Hindlimb muscle (tissue), 1 donor: ENCODE data around the gene NR4A1. TPM values are rescaled to one million over a fixed set of nuclear protein-coding genes. Genes with fewer than 3 reads are reported as not detected.

Source experiments
- DNase-seq: peaks from one replicate; pipeline ENCODE4 v3.0.0-alpha.2; 2013
- polyA plus RNA-seq: library from polyadenylated mRNA; unstranded; fragments of 120-200 nt; gene quantifications from one replicate; pipeline ENCODE4 v1.2.1, GENCODE V29; 2013; ENCODE audit not compliant: insufficient read length

NR4A1 gene
- 32.8 TPM for polyA plus RNA-seq

DNA sequence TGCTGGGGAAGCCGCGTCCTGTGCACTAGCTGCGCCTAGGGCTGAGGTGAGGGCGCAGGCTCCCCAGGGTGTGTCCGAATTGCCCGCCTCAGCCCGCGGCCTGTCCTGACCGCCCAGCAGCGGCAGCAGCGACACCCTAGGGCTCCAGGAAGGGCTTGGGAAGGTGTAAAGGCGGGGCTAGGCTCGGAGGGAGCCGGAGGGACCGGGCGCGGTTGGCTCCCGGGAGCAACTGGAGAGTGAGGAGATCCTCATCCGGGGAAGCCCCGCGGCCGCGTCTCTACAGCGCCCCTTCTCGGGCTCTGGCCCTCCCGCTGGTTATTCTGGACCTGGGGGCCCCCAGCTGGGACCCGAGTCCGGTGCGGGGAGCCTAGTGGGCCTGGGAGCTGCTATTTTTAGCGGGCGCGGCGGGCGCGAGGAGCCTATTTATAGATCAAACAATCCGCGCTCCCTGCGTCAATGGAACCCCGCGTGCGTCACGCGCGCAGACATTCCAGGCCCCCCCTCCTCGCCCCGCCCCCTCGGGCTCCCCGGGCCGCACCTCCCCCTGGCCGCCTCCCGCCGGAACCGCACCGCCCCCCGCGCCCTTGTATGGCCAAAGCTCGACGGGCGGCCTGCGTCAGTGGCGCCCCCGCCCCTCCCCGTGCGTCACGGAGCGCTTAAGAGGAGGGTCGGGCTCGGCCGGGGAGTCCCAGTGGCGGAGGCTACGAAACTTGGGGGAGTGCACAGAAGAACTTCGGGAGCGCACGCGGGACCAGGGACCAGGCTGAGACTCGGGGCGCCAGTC is at the start of gene NR4A1:
Gene NR4A1, plus strand, starts transcription at position 685 of the 784 bp plus-strand sequence. CDS start 2,887 bp downstream, outside the sequence.
- peak; percentile 97 for DNase-seq

DNA sequence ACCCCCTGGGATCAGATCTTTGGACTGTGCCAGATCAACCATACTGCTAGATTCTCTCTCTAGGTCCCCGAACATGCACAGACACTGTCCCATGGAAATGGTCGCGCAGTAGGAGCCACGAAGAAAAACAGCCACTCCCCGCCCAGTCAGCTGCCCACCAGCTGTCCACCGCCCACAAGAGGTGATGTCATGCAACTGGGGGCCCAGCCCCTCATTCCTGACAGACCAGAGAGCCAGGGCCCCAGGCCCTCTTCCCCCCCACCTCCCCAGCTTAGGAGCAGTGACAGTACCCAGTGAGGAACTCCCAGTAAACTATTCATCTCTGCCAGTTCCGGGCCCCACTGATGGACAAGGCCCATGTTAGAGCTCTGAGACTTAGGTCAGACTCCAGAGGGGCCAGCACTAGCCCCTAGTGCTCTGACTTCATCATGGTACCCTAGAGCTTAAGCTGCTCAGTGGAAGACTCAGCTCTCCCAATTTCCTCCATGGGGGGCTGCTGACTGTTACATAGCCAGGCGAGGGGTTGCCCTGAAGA is 48.2 kb upstream of the NR4A1 start:
- DNase-seq: no peak

DNA sequence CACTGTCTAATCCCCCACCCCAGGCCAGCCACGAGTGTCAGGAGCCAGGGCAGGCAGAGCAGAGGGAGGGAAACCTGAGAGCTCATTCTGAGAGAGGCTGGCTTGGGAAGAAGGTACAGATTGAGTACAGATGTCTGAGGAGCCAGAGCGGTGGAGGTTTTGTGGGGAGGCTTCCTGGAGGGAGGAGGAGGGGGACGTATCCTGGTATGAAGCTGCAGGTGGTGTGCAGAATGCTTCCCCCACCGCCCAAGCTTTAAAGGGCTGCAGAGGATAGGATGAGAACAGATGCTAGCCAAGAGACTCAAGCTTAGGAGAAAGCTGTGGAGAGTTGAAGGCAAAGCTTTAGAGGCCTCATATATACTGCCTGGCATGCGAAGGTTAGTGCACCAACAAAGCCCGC is 47.7 kb upstream of the NR4A1 start:
- DNase-seq: no peak

DNA sequence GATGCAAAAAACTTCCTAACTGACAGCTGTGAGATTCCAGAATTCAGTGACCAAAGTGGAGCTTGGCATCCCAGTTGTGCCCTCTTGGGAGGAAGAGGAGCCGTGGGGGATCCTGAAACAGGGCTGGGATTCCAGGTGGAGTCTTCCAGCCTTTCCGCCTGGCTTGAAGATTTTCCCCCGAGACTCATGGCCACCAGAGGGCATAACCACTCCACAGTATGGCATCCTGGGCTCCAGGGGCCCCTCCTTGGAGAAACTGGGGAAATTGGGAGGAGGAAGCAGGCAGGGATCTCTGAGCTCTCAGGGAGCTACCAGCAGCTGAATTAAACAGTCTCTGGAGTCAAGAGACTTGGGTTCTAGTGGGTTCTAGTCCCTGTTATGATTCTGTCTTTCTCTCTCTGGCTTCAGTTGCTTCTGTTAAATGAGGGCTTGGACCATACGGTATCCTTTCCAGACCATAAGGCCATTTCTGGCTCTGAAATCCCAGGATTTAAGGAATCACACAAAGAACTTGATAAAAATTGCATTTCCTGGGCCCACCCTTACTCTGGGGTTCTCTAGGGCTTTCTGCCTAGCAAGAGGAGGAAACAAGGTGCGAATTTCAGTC is 47.1 kb upstream of the NR4A1 start:
- no peak for DNase-seq

DNA sequence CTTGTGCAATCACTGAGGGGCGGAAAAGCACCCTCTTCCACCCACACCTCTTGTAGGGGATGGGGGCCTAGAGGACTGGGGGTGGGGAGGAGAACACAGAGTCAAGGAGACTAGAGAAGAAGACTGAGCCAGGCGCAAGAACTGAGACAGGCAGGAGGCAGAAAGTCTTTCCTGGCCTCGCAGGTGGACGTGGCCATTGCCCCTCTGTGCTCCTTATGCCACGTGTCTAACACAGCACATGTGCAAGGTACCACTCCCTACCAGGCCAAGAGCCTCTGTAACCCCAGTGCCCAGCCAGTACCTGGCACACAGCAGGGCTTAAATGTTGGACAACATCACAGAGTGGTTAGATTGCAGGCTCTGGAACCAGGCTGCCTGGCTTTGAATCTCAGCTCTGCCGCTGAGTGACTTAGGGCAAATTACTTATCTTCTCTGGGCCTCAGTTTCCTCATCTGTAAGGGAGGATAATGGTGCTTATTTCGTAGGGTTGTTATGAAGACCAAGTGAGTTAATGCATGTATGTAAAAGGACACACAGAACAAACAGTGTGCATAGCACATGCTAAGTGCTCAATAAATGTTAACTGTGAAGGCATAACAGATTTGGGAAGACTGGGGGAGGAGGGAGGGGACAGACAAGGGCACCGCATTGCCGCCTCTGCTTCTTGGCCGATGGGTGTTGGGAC is 45.9 kb upstream of the NR4A1 start:
- no peak for DNase-seq

DNA sequence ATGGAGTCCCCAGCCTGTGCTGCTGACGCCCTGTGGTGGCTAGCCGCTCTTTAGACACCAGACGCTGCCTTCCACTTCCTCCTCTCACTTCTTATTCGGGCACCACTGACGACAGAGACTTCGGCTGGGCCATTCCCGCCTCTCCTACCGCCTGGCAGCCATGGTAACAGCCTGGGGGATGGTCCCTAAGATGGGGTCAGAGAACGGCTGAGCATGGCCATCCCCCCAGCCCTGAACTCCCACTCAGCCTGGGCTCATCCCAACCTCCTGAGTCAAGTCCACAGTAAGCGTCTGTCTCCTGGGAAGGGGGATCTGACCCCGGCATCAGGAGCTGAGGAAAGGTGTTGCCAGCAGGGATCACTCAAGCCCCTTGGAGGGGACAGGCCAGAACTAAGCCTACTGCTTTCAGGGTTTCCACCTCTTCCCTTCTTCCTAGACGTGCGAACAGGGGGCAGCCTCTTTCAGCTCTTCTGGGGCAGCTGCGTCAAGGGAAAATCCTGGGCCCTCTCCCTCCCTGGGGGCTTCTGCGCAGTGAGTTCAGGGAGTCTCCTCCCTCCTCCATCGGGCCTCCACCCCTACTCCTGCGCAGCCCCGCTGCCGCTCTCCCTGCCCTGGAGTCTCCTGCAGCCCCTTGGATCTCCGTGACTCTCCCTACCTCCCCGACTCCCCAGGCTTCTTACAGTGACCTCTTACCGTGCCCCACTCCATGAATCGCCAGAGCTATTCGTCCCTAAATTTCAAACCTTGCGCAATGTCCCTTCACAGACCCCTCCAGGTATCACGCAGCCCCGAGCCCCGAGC is 45.1 kb upstream of the NR4A1 start:
- DNase-seq: no peak

DNA sequence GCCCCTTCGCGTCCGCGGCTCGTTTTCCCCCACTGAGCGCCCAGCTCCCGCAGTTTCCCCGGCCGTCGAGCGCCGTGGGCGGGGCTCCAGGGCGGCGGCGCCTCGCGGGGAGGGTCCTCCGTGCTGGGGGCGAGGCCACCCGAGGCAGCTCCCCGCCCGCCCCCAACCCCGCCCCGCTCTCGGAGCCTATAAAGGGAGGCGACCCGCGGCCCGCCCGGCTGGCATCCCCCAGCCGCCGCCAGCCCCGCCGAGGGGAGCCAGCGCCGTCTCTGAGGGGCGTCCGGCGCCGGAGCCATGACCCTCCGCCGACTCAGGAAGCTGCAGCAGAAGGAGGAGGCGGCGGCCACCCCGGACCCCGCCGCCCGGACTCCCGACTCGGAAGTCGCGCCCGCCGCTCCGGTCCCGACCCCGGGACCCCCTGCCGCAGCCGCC is 44.5 kb upstream of the NR4A1 start, which contains the start of gene TAMALIN:
Gene TAMALIN, plus strand, starts transcription at position 221 of the 432 bp plus-strand sequence. Its CDS starts 74 bp downstream, at position 295.
- peak; percentile 83 for DNase-seq

DNA sequence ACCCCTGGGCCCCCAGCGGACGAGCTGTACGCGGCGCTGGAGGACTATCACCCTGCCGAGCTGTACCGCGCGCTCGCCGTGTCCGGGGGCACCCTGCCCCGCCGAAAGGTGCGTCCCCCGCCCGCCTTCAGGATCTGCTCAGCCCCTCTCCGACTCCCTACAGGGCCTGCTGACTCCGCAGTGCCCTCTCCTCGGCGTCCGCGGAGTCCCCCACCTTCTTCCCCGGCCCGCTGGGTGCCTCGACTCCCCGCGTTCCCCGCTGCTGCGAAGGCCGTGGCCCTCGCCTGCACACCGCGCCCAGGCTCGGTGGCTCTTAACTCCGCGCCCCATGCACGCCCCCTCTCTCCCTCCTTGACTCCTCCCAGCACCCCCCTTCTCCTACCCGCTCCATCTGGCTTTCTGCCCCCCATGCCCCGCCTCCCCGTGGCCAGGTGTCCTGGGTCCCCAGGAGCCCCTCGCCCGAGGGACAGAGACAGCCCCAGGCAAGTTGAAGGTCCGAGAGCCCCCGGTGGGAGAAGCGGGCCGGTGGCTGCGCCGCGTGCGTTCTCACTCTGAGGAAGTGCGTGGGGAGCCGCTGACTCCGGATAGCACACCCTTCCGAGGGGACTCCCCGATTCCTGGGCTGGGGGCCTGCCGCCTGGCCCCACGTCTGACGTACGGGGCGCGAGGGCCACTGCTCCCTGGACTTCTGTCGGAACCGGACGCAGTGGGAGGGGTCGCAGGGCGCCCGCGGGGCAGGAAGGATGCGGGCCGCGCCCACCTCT is 43.9 kb upstream of the NR4A1 start:
- peak; percentile 54 for DNase-seq

DNA sequence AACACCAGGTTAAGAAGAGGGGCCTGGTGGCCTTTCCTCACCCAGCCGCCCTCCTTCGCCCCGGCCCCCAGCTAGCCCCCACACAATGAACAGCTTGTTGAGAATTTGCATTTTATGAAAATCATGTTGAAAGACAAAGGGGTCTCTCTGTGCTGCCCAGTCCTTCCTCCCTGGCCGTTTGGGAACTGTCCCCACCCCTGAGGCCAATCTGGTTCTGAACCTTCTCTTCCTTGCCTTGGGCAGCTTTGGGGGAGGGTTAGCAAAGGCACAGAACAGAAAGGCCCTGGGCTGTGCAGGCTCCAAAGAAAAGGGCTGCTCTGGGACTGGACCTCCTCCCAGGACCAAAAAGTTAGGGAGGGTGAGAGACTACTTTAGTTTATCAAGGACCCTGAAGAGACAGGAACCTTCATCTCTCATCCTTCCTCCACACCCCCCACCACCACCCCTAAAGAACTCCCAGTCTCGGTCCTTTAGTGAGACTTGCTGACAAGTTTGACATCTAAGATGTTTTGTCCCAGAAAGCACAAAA is 43.2 kb upstream of the NR4A1 start:
- no peak for DNase-seq

DNA sequence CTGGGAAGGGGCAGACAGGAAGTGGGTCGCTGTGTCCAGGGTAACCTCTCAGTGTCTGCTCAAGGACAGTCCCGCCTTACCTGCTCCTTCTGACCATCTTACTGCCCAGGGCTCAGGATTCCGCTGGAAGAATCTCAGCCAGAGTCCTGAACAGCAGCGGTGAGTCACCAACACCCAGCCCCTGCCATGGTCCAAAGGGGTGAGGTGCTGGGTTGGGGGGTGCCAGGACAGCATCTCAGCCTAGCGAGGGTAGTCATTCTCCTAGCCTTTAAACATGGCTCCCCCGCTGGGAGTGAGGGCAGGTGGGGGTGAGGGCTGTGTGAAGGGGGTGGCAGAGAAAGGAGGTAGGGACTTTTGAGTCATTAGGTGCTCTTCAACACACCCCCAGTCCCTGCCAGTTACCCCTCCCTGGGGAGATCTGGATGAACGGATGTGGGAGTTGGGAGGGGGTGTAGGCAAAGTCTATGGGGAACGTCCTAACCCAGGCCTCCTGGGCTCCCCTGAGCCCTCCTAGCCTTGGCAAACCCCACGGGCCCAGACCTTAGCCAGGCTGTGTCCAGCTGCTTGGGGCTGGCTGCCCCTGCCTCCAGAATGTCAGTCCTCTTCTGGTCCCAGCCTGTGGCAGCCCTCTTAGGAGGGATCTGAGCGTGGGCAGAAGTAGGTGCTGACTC is 42.0 kb upstream of the NR4A1 start:
- DNase-seq: no peak

DNA sequence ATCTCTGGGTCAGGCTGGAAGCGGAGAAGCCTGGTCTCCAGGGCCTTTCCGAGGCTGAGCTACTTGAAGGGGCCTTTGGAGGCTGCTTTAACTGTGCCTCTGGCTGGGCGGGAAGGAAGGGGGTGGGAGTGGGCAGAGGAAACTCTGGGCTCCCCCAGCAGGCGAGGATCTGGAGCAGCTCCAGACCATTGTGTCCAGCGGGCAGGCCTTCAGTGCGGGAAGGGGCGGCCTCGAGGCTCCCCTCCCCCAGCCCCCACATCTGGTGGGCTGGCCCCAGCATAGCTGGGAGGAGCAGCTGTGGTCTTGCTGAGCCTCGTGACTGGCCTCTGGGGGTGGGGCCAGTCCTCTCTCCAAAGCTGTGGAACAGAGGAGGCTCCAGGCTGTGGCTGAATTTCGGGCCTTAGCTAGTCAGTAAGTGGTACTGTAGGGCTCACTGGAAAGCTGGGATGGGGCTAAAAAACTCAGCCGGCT is 41.1 kb upstream of the NR4A1 start:
- DNase-seq: peak; percentile 95

DNA sequence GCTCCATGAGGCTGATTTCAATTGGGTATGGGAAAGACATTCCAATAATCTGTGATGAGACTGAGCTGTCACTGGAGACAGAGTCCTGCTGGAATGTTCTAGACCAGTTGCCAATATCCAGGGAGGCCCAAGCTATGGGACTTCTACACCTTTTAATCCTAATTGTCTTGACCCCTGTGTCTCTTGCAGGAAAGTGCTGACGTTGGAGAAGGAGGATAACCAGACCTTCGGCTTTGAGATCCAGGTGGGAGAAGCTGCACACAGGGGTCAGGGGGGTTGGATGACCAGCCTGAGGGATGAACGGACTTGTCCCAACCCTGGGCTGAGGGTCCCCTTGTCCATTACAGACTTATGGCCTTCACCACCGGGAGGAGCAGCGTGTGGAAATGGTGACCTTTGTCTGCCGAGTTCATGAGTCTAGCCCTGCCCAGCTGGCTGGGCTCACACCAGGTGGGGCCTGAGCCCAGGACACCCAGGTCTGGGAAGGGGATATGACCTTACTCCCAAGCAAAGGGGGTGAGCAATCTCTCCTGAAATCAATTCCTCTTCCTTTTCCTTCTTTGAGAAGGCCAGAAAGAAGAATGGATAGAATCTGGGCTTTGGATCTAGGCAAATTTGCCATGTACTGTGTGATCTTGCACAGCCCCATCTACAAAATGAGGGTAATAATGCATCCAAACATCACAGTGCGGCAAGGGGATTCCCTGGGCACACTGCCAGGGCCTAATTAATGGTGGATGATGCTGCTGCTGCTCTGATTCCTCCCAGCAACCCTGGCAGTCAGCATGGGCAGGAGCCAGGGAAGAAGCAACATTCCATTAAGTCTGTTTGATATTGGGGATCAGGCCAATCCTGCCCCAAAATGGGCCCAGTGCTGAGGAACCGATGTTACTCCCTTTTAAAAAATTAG is 40.3 kb upstream of the NR4A1 start:
- DNase-seq: no peak

DNA sequence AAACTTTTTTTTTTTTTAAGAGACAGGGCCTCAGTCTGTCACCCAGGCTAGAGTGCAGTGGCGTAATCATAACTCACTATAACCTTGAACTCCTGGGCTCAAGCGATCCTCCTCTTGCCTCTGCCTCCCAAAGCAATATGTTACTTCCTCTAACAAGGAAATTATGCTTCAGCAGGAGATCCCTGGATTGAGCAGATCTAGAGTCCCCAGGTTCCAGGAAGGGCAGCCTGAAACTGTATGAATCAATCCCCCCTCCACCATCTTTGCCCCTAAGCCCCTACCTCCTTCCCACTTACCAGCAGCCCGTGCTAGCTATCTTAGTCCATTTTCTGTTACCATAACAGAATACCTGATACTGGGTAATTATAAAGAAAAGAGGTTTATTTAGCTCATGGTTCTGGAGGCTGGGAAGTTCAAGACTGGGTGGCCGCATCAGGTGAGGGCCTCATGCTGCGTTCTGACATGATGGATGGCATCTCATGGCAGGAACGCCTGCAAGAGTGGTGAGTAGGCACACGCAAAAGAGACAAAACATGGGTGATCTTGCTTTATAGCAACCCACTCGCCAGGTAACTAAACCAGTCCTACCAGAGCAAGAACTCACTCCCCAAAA is 39.5 kb upstream of the NR4A1 start:
- no peak for DNase-seq

DNA sequence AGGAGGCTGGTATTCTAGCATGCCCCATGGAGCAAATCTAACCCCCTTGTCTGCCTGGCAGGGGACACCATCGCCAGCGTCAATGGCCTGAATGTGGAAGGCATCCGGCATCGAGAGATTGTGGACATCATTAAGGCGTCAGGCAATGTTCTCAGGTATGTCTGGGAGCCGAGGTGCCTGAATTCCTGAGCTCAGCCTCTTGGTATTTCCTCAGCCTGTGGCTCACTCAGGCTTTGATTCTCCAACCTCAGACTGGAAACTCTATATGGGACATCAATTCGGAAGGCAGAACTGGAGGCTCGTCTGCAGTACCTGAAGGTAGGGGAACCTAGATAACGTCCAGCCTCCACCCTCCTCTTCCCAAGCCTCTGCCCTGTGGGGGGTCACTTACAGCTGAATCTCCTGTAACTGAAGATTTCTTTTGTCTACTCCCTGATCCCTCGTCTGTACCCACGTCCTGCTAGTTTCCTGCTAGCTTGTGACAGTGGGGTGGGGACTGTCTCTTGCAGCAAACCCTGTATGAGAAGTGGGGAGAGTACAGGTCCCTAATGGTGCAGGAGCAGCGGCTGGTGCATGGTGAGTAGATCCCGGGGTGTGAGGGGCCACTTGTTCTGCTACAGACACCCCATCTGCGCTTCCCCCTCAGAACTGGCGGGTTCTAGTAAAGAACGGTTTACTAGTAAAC is 37.5 kb upstream of the NR4A1 start:
- no peak for DNase-seq

DNA sequence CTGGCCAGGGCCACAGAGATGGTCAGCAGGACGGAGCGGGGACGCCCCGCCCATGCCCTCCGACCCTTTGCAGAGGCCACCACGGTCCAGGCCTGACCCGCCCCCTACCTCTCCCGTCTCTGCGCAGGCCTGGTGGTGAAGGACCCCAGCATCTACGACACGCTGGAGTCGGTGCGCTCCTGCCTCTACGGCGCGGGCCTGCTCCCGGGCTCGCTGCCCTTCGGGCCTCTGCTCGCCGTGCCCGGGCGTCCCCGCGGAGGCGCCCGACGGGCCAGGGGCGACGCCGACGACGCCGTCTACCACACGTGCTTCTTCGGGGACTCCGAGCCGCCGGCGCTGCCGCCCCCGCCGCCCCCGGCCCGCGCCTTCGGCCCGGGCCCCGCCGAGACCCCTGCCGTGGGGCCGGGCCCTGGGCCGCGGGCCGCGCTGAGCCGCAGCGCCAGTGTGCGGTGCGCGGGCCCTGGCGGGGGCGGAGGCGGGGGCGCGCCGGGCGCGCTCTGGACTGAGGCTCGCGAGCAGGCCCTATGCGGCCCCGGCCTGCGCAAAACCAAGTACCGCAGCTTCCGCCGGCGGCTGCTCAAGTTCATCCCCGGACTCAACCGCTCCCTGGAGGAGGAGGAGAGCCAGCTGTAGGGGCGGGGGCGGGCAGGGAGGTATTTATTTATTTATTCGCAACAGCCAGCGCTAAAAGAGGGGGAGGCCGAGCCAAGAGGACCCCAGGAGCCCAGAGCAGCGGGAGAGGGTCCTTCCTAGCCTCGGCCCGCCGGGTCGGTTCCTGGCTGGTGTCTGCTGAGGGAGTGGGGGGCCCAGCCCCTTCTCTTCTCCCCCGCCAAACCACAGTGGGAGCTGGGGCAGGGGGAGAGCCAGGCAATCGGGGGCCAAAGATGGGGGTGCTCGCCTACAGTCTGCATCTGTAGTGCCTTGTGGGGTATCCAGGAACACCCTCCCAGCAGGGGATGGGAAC is 36.4 kb upstream of the NR4A1 start:
- DNase-seq: peak; percentile 50

DNA sequence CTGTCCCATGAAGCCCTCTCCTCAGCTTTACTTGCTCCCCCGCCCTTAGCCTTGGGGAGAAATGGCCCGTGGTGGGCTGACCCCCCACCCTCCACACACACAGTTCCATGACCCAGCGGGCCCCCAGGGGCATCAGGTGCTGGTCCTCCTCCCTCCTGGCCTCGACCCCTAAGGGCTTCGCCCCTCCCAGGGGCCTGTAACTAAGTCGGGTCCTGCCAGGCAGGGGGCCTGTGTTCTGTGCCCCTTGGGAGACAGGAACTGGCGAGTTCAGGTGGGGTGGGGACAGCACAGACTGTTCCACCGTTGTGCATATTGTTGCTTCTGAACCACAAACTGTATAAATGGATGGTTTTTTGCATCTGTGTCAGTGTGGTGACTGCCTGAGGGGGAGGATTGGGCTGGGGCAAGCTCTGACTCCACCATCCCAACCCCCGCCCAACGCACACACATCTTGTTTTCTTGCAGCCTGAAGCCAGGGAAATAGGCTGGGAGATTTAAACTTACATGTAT is 35.7 kb upstream of the NR4A1 start:
- DNase-seq: no peak
